ENCODE measurements around the gene EFEMP1.

The EFEMP1 gene

GRCh38 chr2:55936351-55936750 is 12.8 kb upstream of the EFEMP1 start:
- no peak for DNase-seq
- intact Hi-C loops (cut with DNase I) = no loop called here

GRCh38 chr2:55934337-55934736 is 10.8 kb upstream of the EFEMP1 start:
- no peak for DNase-seq
- intact Hi-C loops (cut with DNase I) = no loop called here

- intact Hi-C loops (cut with DNase I) = no loop called here
- DNase-seq = no peak
Observed at GRCh38 chr2:55932843-55933242, 9.3 kb upstream of the EFEMP1 start.

- intact Hi-C loops (cut with DNase I) = no loop called here
- DNase-seq = no peak
Observed at GRCh38 chr2:55931281-55931680, 7.7 kb upstream of the EFEMP1 start.

GRCh38 chr2:55929476-55929875 is 5.9 kb upstream of the EFEMP1 start:
- no peak for DNase-seq
- intact Hi-C loops (cut with DNase I) = no loop called here

- DNase-seq = no peak
- intact Hi-C loops (cut with DNase I) = no loop called here
Observed at GRCh38 chr2:55926974-55927373, 3.4 kb upstream of the EFEMP1 start.

GRCh38 chr2:55926246-55926645 is 2.7 kb upstream of the EFEMP1 start:
- no peak for DNase-seq
- intact Hi-C loops (cut with DNase I) = no loop called here

- intact Hi-C loops (cut with DNase I) = no loop called here
- no peak for DNase-seq
Observed at GRCh38 chr2:55923982-55924321, 370 bp upstream of the EFEMP1 start.

GRCh38 chr2:55922291-55922907 is 1.2 kb downstream of the EFEMP1 start:
- intact Hi-C loops (cut with DNase I) = no loop called here
- no peak for DNase-seq

- DNase-seq = no peak
- intact Hi-C loops (cut with DNase I) = no loop called here
Observed at GRCh38 chr2:55919574-55919973, 4.0 kb downstream of the EFEMP1 start.

GRCh38 chr2:55918856-55919255 is 4.7 kb downstream of the EFEMP1 start:
- no peak for DNase-seq
- intact Hi-C loops (cut with DNase I) = no loop called here

GRCh38 chr2:55917713-55918390 is 5.7 kb downstream of the EFEMP1 start:
- intact Hi-C loops (cut with DNase I) = no loop called here
- DNase-seq = peak in 1 of 10 donors; percentile 64

GRCh38 chr2:55917117-55917516 is 6.5 kb downstream of the EFEMP1 start:
- intact Hi-C loops (cut with DNase I) = no loop called here

GRCh38 chr2:55916473-55917049 is 7.0 kb downstream of the EFEMP1 start:
- intact Hi-C loops (cut with DNase I) = no loop called here

More at GRCh38 chr2:55917117-55917516, 6.5 kb downstream of the EFEMP1 start:
- no peak for DNase-seq

GRCh38 chr2:55914786-55915185 is 8.8 kb downstream of the EFEMP1 start:
- intact Hi-C loops (cut with DNase I) = no loop called here
- DNase-seq = no peak

More at GRCh38 chr2:55916473-55917049, 7.0 kb downstream of the EFEMP1 start:
- DNase-seq = no peak

- intact Hi-C loops (cut with DNase I) = no loop called here
- DNase-seq = no peak
Observed at GRCh38 chr2:55912926-55913325, 10.7 kb downstream of the EFEMP1 start.

- no peak for DNase-seq
- intact Hi-C loops (cut with DNase I) = no loop called here
Observed at GRCh38 chr2:55910077-55910476, 13.5 kb downstream of the EFEMP1 start.

- intact Hi-C loops (cut with DNase I) = no loop called here
- DNase-seq = no peak
Observed at GRCh38 chr2:55907686-55908085, 15.9 kb downstream of the EFEMP1 start.

GRCh38 chr2:55906993-55907392 is 16.6 kb downstream of the EFEMP1 start:
- DNase-seq = no peak
- intact Hi-C loops (cut with DNase I) = no loop called here

- intact Hi-C loops (cut with DNase I) = no loop called here
- no peak for DNase-seq
Observed at GRCh38 chr2:55903727-55904126, 19.9 kb downstream of the EFEMP1 start.

- no peak for DNase-seq
- intact Hi-C loops (cut with DNase I) = no loop called here
Observed at GRCh38 chr2:55902971-55903370, 20.6 kb downstream of the EFEMP1 start.

- DNase-seq = no peak
- intact Hi-C loops (cut with DNase I) = no loop called here
Observed at GRCh38 chr2:55902429-55902828, 21.2 kb downstream of the EFEMP1 start.

Measured in posterior cingulate gyrus (tissue), 11 donors.